Activated B cell treated with CpG ODN at 0.5 μM for 24 hours (primary cell): ENCODE measurements around the gene RHEBL1. TPM values are rescaled to one million over a fixed set of nuclear protein-coding genes. Genes with fewer than 3 reads are reported as not detected.

Experiments
- ATAC-seq: fragments of 200-7000 bp; cut with Tn5 transposase; one replicate; pipeline ENCODE4 v1.10.0; 2021; ENCODE audit warnings: low read depth, mild to moderate bottlenecking, moderate library complexity
- CTCF ChIA-PET: fragments of 350-600 bp; sonication (Branson Sonifier 250); formaldehyde crosslinking; loops from one replicate; lab custom pipeline; 2021; ENCODE audit warnings: antibody characterized with exemption; lab: Charles Lee
- POLR2A ChIA-PET: fragments of 350-600 bp; sonication (Branson Sonifier 250); formaldehyde crosslinking; loops from one replicate; lab custom pipeline; 2021; ENCODE audit warnings: antibody characterized with exemption; lab: Charles Lee
- DNase-seq: peaks from one replicate; pipeline ENCODE4 v3.0.0; 2022
- H3K27ac Mint-ChIP-seq: one replicate; pipeline ENCODE4 v1.8.0; 2020; ENCODE audit warnings: mixed read lengths
- H3K27me3 Mint-ChIP-seq: one replicate; pipeline ENCODE4 v1.8.0; 2021; ENCODE audit warnings: mixed read lengths
- H3K36me3 Mint-ChIP-seq: one replicate; pipeline ENCODE4 v1.8.0; 2021; ENCODE audit warnings: low read depth, mixed read lengths
- H3K4me1 Mint-ChIP-seq: one replicate; pipeline ENCODE4 v1.8.0; 2021; ENCODE audit warnings: mixed read lengths
- H3K4me3 Mint-ChIP-seq: one replicate; pipeline ENCODE4 v1.8.0; 2020; ENCODE audit warnings: mild to moderate bottlenecking, mixed read lengths
- H3K9me3 Mint-ChIP-seq: one replicate; pipeline ENCODE4 v1.8.0; 2020; ENCODE audit warnings: mixed read lengths
- CTCF ChIP-seq: fragments of 200-600 bp; IDR thresholded peaks from one replicate; pipeline ENCODE4 v1.8.0; 2022; ENCODE audit warnings: antibody characterized with exemption, mild to moderate bottlenecking
- intact Hi-C: fragments of 100-400 bp; cut with micrococcal nuclease; formaldehyde crosslinking; loops from one replicate; pipeline ENCODE4 v1.15.1; 2024
- total RNA-seq: library from RNA; stranded (reverse); gene quantifications from 2 replicates; pipeline ENCODE4 v1.2.3, GENCODE V29; 2022

RHEBL1 gene
- total RNA-seq, 1 donor from 2014 or later = 3.2 TPM

DNA sequence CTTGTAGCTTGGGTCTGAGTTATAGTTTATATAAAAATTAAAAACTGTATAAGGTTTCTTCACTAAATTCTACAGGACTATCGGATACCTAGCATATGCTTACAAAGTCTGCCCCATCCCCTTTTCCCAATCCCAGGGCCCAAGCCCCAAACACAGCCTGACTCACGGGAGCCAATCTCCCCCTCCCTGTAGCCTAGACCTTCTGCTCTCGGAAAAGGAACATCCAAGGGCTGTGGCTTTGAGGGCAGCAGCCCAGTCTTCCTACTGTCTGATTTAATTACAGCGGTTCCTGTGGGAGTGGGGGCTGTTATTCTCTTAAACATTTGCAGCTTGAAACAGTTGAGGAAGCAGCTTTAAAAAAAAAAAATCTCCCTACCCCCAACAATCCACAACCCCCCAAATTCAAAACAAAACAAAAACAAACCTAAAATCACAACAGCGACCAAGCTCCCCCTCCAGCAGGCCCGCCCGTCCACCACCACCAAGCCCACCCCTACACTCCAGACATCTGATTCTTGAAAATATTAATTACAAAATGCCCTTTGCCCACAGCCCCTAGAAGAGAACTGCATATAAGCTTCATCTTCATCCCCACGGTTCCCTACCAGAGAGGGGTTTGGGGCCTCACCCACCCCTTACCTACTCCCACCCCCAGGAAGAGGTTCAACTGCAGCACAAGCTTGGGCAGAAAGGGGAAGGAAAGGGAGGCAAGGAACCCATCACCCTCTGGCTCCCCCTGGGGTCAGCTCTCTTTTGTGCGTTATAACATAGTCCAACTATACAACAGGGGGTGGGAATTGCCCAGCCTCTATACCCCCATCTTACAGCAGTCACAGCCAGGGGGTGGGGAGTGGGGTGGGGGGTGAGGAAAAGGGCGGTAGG lies 50.1 kb downstream of the RHEBL1 start:
- Mint-ChIP-seq H3K36me3 (peaks cover 53% of the 10 kb centered on the region), H3K27ac (peak overlapping the region; percentile 98), H3K27me3 (no peaks in the 10 kb centered on the region), H3K4me3 (peak overlapping the region; percentile 93), H3K9me3 (no peaks in the 10 kb centered on the region), H3K4me1 (peaks cover 31% of the 10 kb centered on the region)
- ATAC-seq (no peak), DNase-seq (no peak)
- TF ChIP-seq CTCF = no peak
- ChIA-PET POLR2A (interaction anchor here (0.5 to 2.1 kb wide), 21 partner anchors 8 to 733 kb away, joined by 3 to 13 read pairs (median 5); partner anchors contain the start of genes DDN, RHEBL1 and TUBA1B), CTCF (interaction anchor here (1.2 to 2.2 kb wide), 6 partner anchors 22 to 166 kb away, joined by 3 to 21 read pairs (median 6); partner anchors contain the start of genes ARF3, DDN and FKBP11)
- intact Hi-C loops = loop anchor here (2.0 to 5.0 kb wide), 2 partner anchors 42 to 51 kb away; partner anchors contain the start of gene WNT1

DNA sequence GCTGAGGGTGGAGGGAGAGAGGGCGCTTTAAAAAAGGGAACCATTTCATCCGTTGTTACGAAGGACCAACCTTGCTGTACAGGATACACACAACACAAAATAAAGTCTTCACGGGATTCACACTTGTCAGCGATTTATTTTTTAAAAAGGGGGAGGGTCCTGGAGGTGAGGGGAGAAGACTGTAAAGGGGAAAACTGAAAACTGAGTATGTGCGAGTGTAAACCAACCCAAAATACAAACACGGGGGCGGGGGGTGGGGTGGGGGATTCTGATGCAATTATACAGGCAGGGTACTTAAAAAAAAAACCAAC lies 50.7 kb downstream of the RHEBL1 start:
- H3K4me1 Mint-ChIP-seq = peaks cover 31% of the 10 kb centered on the region
- intact Hi-C loops = loop anchor here (2.0 to 5.0 kb wide), 2 partner anchors 42 to 52 kb away; partner anchors contain the start of gene WNT1
- H3K27me3 Mint-ChIP-seq = no peaks in the 10 kb centered on the region
- TF ChIP-seq CTCF = no peak
- peak; percentile 57 for ATAC-seq
- ChIA-PET POLR2A (interaction anchor here (0.6 to 2.1 kb wide), 11 partner anchors 20 to 734 kb away, joined by 3 to 13 read pairs (median 4); partner anchors contain the start of genes DDN and TUBA1B), CTCF (interaction anchor here (1.3 to 2.2 kb wide), 4 partner anchors 21 to 166 kb away, joined by 5 to 21 read pairs (median 6); partner anchors contain the start of gene DDN)
- peaks cover 50% of the 10 kb centered on the region for H3K36me3 Mint-ChIP-seq
- peak overlapping the region; percentile 98 for H3K27ac Mint-ChIP-seq
- H3K9me3 Mint-ChIP-seq = no peaks in the 10 kb centered on the region
- H3K4me3 Mint-ChIP-seq = peak overlapping the region; percentile 93
- no peak for DNase-seq

- Mint-ChIP-seq H3K36me3 (peaks cover 49% of the 10 kb centered on the region), H3K4me1 (peaks cover 31% of the 10 kb centered on the region), H3K27ac (peak within 1 kb of the TSS; percentile 98), H3K27me3 (no peaks in the 10 kb centered on the region), H3K9me3 (no peaks in the 10 kb centered on the region), H3K4me3 (peak within 1 kb of the TSS; percentile 93)
- ATAC-seq (peak; percentile 86), DNase-seq (peak; percentile 97)
- POLR2A ChIA-PET = interaction anchor here (0.5 to 2.1 kb wide), 8 partner anchors 20 to 801 kb away, joined by 3 to 12 read pairs (median 4); partner anchors contain the start of genes DDN and TUBA1B
- CTCF ChIA-PET = interaction anchor here (1.0 to 2.2 kb wide), 4 partner anchors 21 to 165 kb away, joined by 5 to 21 read pairs (median 6); partner anchors contain the start of gene DDN
- intact Hi-C loops = loop anchor here (1.0 to 5.0 kb wide), 10 partner anchors 21 to 247 kb away; partner anchors contain the start of genes ARF3, DDX23, FKBP11 and KMT2D
- no peak for TF ChIP-seq CTCF
Observed at GRCh38 chr12:49018261-49019119, 51.3 kb downstream of the RHEBL1 start, which contains the start of gene PRKAG1. Gene PRKAG1 (minus strand): TSS chr12:49018776. CDS start chr12:49018740, 36 bp downstream.

- CTCF ChIA-PET = interaction anchor here (1.0 kb wide), 1 partner anchor 21 kb away, joined by 6 read pairs; no protein-coding TSS in a partner anchor
- no peak for ATAC-seq
- intact Hi-C loops = loop anchor here (1.0 to 5.0 kb wide), 10 partner anchors 21 to 247 kb away; partner anchors contain the start of genes ARF3, DDX23, FKBP11 and KMT2D
- Mint-ChIP-seq H3K9me3 (no peaks in the 10 kb centered on the region), H3K27ac (peak overlapping the region; percentile 98), H3K36me3 (peaks cover 46% of the 10 kb centered on the region), H3K27me3 (no peaks in the 10 kb centered on the region), H3K4me3 (peak overlapping the region; percentile 93), H3K4me1 (peaks cover 31% of the 10 kb centered on the region)
- POLR2A ChIA-PET = interaction anchor here (0.6 to 1.6 kb wide), 4 partner anchors 20 to 802 kb away, joined by 3 to 9 read pairs (median 4); partner anchors contain the start of gene TUBA1B
- DNase-seq = no peak
- TF ChIP-seq CTCF = no peak
Observed at GRCh38 chr12:49017891-49018260, 51.9 kb downstream of the RHEBL1 start.
